Ramos (cell line): ENCODE data around the gene VPS8.
"Not testable (repeated sequence)": the region's sequence is repeated elsewhere in the genome, so short reads cannot be mapped to it uniquely, and the experiment has no call there.

Experiments
- in situ Hi-C: fragments of 300-500 bp; cut with MboI; formaldehyde crosslinking; loops from one replicate; pipeline ENCODE4 v1.14.3; 2022; ENCODE audit warnings: low sequenced_read_pairs; ENCODE audit not compliant: unreplicated experiment

Gene VPS8

DNA sequence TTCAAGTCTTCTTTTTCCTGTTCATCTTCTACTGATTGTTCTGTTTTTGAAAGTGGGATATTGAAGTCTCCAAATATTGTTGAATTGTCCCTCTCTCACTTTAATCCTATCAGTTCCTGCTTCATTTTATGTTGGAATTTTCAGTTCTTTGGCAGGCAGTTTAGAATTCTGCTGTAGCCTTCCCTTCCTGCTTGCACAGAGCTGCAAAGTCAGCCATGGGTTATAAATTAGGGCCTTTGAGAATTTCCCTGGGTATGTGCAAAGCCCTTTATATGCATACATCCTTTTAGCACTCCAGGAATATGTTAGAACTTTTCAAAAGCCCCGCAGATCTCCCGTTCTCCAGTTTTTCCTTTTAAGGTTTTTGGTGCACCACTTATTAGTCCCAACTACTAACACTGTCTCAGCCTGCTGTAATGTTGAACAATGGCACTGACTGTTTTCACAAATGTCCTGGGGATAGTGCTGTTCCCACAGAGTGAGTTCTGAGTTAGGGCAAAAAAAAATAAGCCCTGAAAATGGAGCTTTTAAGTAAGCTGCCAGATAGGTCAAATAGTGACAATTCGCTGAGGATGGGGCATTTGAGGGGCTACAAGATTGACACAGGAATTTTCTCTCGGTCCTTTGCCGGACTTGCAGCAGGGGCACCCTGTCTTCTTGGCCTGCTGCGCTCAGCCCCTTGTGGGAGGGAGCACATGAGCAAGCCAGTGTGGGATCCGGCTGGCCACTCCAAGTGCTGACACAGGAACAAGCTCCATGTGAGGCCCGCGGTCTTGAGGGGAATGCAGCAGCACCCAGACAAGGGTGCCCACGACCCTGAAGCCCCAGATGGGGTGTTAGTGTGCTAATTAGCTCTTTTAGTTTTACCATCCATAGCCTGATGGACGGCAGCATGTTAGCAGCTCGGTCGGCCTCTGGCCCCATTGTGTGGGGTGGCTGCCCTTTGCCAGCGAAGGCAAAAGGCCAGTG lies 96.0 kb downstream of the VPS8 start:
- in situ Hi-C loops: no loop called here

DNA sequence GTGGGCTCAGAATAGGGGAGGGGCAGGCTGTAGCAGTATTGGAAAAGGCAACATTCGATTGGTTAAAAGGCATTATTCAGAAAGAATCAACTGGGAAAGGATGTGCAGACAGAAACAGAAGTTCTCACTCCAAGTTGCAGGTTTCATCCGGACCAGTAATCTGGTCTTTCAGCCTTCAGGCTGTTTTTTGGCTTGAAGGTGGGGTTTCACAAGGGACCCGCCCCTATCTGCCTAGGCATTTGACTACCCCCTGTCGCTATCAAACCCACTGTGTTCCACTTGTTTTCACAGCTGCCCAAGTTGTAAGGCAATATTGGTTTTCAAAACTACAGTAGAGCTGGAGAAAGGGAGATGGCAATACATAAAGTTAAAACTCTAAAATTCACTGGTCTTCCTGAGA lies 96.9 kb downstream of the VPS8 start:
- in situ Hi-C loops: no loop called here

DNA sequence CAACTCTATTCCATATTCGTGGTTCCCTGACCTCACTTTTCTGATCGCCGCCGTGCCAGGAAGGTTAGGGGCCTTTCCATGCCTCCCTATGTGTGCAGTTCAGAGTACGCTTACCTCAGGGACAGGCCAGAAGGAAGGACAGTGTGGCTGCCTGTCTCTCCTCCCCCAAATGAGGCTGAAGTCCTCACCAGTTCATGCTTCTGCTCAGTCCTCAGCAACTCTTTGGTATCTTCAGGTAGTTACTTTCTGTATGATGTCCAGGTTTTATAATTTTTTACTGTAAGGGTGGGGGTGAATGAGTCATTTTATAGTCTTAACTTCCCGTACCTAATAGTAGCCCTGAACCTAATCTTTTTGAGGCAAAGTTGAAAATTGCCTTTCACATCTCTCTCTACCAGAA lies 98.7 kb downstream of the VPS8 start:
- in situ Hi-C loops: no loop called here

DNA sequence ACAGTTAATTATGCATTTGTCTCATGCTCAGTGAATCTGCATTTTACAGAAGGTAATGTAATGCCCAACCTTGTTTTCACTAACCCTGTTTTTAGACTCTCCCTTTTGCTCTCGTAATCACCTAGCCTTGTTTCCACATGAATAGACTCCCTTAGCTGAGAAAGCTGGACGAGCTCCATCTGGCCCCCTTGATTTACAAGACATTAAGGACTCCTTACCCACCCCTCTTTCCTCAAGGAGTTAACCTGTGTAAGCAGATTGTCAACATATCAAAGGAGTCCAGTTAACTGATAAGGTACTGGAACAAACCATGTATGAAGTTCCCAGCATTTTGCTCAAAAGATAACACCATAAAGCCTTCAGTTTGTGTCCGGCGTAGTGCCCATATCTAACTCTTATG lies 99.6 kb downstream of the VPS8 start:
- in situ Hi-C loops: no loop called here

DNA sequence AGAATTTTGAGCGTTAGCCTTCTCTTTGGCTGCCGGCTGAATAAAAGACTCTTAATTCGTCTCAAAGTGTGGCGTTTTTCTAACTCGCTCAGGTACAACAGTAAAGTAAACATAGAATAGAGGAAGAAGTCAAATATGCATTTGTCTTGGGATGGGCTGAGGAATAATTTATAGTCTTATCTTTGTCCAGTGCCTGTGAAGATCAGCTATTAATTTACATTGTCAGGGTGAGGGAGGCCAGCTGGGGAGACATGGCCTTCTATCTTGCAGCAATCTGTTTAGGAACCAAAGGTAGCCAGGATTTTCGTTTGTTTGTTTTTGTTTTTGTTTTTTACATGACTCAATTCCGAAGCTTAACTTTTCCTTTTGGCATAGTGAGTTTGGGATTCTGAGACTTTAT lies 100.2 kb downstream of the VPS8 start:
- in situ Hi-C loops: no loop called here

DNA sequence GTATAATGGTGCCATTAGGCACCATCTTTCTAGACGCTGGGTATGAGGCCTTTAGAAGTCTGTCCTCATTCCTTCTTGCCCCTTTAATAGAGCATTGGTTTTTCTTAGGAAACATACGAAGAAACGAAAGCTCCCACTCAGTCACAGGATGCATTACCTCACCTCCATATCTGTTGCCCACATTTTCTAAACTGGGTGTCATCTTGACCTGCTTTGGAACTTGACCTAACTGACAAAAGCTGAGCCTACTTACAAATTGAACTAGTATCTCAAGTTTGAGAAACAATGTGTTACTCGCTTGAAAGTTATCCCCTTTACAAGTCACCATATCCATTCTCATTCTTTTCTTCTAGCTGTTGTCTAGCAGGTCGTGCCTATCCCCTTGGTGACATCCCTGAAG lies 102.7 kb downstream of the VPS8 start:
- in situ Hi-C loops: no loop called here

DNA sequence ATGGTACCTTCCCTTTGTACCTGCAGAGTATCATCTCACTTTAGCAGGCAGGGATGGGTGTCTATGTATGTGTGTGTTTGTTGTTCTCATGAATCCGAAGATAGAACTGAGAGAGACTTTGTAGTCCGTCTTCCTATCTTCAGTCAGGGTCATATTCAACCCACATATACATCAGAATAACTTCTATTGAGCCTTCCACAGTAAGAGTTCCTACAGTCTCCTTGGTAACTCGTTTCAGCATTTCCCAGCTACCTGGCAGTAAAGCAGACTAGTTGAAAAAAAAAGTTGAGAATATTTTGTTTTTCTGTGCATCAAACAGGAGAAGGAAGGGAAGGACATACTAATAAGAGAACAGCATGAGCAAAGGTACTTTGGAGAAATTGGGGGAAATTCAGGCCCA lies 106.8 kb downstream of the VPS8 start:
- in situ Hi-C loops: no loop called here

DNA sequence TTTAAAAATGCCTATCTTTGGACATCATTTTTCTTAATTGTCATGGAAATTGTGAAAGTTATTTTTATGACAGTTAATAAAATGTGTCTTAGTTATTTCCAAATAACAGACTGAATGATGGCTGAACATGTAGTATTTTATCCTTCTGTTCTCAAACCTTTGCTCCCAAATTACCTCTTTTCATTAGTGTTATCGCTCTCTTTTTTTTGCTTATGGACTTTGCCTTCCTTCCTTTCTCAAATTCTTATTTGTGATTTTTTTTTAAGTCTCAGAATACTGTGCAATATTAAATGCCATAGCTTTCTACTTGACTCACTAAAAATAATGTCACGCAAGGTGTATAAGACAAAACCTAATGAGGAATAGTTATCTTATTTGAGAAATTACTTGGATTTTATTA lies 107.7 kb downstream of the VPS8 start:
- in situ Hi-C loops: no loop called here

DNA sequence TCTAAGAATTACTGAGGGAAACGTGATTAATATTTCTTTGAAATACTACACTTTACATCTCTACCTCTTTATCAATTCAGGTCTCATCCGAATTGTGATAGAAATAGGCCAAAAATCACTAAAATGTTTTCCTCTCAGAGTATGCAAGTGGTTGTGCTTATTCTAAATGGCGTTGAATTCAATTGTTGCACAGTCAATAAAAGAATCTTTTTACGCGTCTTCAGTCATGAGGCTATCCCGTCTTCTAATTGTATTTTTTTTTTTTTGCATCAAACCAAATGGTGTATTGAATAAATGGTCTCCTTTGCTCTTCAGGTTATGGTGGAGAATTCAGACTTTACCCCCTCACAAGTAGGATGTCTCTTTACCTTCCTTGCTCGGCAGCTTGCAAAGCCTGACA lies 112.6 kb downstream of the VPS8 start:
- in situ Hi-C loops: no loop called here

DNA sequence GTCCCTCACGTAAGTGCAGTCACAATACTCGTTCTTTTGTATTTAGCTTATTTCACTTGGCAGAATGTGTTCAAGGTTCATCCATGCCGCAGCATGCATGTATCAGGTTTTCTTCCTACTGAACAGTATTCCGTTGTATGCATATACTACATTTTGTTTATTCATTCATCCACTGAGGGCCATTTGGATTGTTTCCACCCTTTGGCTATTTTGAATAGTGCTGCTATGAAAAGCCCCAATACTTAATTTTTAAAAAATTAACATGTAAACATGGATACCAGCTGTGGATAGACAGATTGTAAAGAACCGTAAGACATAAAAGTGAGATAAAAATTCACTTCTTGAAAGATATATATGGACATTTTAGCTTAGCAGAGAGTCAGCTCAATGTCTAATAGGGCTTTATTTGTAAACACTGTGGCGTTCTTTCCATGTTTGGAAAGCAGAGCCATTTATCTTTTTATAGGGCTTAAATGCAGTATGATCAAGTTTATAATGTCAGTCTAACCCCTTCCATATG lies 115.9 kb downstream of the VPS8 start:
- in situ Hi-C loops: no loop called here

DNA sequence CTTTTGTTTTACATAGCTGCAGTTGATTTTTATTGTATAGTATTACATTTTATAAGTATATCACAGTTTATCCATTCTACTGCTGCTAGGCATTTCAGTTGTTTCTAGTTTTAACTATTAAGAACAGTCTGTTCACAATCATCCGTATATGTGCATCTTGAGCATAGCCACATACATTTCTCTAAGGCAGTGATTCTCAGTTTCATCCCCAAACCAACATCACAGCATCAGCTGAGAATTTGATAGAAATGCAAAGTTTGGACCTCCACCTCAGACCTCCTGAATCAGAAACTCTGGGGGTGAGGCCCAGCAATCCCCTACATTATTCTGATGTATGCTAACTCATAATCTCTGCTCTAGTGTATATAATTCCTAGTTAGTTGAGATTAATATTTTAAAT lies 120.8 kb downstream of the VPS8 start:
- in situ Hi-C loops: no loop called here

DNA sequence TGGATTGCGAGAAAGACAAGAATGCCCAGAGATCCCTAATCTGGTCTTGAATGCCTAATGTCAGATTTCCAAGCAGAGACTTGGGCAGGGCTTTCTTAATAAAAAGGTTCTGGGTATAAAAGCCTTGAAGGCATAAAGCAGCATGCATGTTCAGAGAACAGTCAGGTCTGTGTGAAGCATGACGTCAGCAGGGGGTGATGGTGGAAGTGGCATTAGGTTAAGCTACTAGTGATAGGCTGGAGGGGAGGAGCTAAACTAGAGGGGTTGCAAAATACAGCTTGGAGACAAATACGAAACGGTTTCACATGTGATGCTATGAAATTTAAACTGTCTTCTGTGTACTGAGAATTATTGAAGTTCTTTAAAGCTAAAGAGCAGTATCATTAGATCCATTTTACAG lies 125.6 kb downstream of the VPS8 start:
- in situ Hi-C loops: no loop called here

DNA sequence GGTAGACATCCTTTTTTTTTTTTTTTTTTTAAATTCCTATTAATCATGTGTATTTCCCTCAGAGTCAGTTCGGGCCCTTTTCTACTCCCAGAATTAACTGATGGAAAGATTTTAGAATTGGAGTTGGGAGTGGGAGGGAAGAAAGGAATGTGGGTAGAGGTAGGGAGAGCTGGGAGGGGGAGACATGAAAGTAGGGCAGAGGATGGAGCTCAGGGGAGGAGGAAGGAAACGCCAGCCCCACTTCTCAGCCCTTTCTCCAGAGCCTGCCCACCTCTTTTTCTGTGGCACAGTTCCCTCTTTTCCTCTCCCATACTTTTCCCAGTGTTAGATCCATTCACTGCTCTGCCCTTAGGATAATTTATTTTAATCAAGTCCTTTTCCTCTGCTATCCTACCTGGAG lies 129.4 kb downstream of the VPS8 start:
- in situ Hi-C loops: no loop called here

DNA sequence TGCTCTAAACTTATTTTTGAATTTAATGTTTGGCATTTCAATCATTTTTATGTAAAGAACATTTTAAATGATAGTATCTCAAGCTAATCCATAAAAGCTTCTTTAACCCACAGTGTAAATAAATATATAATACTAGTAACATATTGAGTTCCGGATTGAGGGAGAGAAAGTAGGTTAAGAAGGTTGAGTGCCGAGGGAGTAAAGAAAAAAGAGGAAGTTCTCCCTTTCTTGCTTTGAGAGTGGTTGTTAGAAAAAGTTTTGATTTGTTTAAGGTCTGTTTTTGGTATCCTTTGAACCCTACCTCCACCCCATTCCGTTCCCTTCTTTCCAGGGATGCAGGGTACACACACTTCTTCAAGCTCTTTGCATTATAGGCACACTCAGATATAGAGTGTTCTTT lies 130.8 kb downstream of the VPS8 start:
- in situ Hi-C loops: no loop called here

DNA sequence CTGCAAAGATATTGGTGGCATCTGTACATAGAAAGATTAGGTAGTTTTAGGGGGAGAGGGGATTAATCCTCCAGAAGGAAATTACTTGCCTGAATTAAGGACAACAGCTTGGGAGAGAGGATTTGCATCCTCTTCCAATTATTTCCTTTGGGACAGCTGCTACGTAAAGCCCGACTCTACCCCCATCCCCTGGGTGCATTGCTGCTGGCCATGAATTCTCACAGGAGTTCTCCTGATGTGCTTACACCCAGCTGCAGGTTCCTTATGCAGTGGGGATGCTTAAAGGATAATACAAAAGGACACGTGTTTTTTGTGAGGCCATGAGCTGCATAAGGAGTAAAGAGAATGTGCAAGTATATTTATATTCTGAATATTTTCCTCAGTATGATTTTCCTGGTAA lies 132.3 kb downstream of the VPS8 start:
- in situ Hi-C loops: no loop called here

DNA sequence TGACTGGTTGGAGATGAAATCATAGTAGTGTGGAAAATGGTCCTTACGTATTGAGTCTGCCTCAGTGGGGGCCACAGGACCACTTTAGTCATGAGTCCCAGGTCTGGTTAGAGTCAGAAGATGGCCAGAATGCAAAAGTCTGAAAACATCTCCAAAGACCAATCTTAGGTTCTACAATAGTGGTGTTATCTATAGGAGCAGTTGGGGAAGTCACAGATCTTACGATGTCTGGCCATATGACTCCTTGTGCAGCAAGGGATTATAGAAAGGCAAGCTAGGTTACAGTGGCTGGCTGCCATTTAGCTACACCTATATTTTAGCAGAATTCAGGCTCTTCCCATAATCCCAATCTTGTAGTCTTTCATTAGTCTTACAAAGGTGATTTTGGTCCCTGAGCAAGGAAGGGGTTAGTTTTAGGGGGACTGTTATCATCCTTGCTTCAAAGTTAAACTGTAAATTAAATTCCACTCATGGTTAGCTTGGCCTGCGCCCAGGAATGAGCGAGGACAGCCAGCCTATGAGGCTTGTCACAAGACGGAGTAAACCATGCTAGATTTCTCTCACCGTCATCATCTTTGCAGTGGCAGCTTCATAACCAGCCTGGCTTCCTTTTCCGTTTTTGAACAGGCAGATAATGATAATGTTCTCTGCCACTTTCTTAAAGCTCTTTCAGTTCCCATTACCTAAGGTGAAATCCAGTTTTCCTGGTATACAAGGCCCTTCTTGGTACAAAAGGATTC lies 134.1 kb downstream of the VPS8 start:
- in situ Hi-C loops: no loop called here

DNA sequence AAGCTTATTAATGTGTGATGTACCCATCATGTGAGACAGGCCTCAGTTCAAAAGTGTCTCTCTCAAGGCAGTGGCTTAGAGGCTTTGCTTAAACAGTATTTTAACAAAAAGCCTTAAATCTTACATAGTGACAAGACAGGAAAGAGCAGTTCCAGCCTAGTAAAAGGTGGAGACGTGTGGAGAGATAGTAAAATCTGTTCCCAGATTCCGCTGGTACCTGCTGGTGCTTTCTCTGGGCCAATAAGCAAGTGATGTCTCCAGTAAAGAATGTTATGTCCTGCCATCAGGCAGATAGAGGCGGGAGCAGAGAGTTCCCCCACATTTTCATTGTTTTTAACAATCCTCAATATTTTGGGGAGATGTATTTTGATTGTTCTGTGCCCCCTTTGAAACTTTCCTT lies 135.0 kb downstream of the VPS8 start:
- in situ Hi-C loops: no loop called here

DNA sequence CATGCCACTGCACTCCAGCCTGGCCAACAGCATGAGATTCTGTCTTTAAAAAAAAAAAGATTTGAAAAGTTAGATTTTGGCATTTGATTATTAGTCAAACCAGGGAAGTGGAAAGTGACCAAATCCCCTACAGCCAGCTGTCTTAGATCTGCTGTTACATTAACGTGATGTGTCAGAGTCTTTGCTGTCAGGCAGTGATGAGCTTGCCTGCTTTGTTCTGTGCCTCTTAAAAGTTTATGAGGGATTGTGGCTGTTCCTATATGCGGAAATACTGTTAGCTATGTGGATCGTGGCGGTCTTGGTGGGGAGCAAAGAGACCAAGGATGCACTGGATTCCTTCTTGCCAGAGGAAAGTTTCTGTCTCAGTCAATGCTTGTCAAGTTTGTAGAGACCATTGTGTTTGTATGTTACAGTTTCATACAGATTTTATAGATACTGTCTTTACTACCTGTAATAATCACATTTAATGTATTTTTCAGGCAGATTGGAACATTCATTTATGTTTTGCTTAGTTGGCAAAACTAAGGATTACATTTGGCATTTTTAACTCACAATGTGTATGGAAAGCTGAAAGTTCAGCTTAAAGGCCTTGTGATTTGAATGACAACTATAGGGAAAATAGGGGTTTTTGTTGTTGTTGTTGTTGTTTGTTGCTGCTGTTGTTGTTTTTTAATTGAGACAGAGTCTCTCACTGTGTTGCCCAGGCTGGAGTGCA lies 137.4 kb downstream of the VPS8 start:
- in situ Hi-C loops: no loop called here

DNA sequence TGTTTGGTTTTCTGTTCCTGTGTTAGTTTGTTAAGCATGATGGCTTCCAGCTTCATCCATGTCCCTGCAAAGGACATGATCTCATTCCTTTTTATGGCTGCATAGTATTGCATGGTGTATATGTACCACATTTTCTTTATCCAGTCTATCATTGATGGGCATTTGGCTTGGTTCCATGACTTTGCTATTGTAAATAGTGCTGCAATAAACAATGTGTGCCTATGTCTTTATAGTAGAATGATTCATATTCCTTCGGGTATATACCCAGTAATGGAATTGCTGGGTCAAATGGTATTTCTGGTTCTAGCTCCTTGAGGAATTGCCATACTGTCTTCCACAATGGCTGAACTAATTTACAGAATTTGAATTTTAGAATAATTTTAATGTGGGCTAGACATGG lies 138.8 kb downstream of the VPS8 start:
- in situ Hi-C loops: not testable (repeated sequence)

DNA sequence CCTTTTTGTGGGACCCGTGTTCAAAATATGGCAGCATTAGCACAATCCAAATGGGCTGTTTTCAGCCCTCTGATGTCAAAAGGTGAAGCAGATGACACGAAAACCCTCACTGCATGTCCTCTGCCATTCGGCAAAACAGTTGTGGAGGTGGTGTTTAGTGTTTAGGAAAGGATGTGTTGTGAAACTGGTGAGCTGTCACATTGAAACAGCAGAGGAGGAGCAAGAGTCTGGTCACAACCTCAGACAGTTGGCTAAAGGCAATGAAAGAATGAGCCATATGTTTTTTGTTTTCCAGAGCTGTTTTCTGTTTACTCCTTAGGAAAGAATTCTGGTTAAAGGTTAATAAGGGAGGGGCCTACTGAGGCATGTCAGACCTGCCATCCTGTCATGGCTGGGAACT lies 140.7 kb downstream of the VPS8 start:
- in situ Hi-C loops: no loop called here

DNA sequence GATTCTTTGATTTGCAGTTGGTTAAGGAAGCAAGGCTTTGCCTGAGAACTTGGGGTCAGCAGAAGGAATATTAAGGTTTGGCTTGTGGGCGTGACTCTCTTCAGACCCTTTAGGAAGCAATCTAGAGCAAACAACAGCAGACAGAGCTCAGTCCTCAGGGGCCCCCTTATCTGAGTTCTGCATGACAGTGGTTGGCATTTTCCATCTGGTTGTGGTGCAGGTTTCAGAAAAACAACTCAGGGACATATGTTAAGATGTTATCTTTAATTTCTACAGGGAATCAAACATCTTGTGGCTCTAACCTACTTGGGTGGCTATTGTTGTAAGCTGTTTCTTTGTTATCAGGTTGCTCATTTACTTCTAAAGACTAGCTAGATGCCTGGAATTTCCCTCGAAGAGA lies 141.4 kb downstream of the VPS8 start:
- in situ Hi-C loops: no loop called here
